ENCODE measurements around the gene SLC45A1.
A peak's percentile ranks its signal among the peaks of the same experiment; 100 is the strongest.
"Not testable (repeated sequence)": the region's sequence is repeated elsewhere in the genome, so short reads cannot be mapped to it uniquely, and the experiment has no call there.

The SLC45A1 gene

GRCh38 chr1:8371372-8371991 lies 53.6 kb downstream of the SLC45A1 start:
- DNase-seq, result no peak

- DNase-seq, result no peak
Measured at GRCh38 chr1:8373125-8373524, 55.2 kb downstream of the SLC45A1 start.

- no peak for DNase-seq
Measured at GRCh38 chr1:8373581-8374241, 55.8 kb downstream of the SLC45A1 start.

GRCh38 chr1:8374356-8374755 lies 56.4 kb downstream of the SLC45A1 start:
- DNase-seq, result no peak

- DNase-seq, result peak; percentile 67
Measured at GRCh38 chr1:8374812-8375211, 56.9 kb downstream of the SLC45A1 start.

- no peak for DNase-seq
Measured at GRCh38 chr1:8376358-8376840, 58.5 kb downstream of the SLC45A1 start.

- no peak for DNase-seq
Measured at GRCh38 chr1:8377271-8377981, 59.5 kb downstream of the SLC45A1 start.

- DNase-seq, result peak; percentile 34
Measured at GRCh38 chr1:8378178-8378577, 60.3 kb downstream of the SLC45A1 start.

GRCh38 chr1:8378981-8379470 lies 61.1 kb downstream of the SLC45A1 start:
- DNase-seq, result no peak

GRCh38 chr1:8379513-8380186 lies 61.7 kb downstream of the SLC45A1 start:
- no peak for DNase-seq

- not testable (repeated sequence) for DNase-seq
Measured at GRCh38 chr1:8380310-8380709, 62.4 kb downstream of the SLC45A1 start.

GRCh38 chr1:8381618-8382017 lies 63.7 kb downstream of the SLC45A1 start:
- DNase-seq, result no peak

- DNase-seq, result no peak
Measured at GRCh38 chr1:8382051-8382505, 64.2 kb downstream of the SLC45A1 start.

- DNase-seq, result peak; percentile 56
Measured at GRCh38 chr1:8382608-8383505, 64.9 kb downstream of the SLC45A1 start.

GRCh38 chr1:8384088-8384487 lies 66.2 kb downstream of the SLC45A1 start:
- no peak for DNase-seq

- DNase-seq, result no peak
Measured at GRCh38 chr1:8384577-8384976, 66.7 kb downstream of the SLC45A1 start.

GRCh38 chr1:8386247-8386646 lies 68.3 kb downstream of the SLC45A1 start:
- DNase-seq, result no peak

- DNase-seq, result no peak
Measured at GRCh38 chr1:8388732-8389562, 71.0 kb downstream of the SLC45A1 start.

- no peak for DNase-seq
Measured at GRCh38 chr1:8389958-8390535, 72.1 kb downstream of the SLC45A1 start.

- DNase-seq, result peak; percentile 43
Measured at GRCh38 chr1:8390707-8391106, 72.8 kb downstream of the SLC45A1 start.

GRCh38 chr1:8392522-8392921 lies 74.6 kb downstream of the SLC45A1 start:
- DNase-seq, result no peak
